HG03469 (cell line): Measurements from ENCODE around the gene STAC.
"Not testable (repeated sequence)": the region's sequence is repeated elsewhere in the genome, so short reads cannot be mapped to it uniquely, and the experiment has no call there.

Source experiments
- ATAC-seq: cut with Tn5 transposase; IDR thresholded peaks from one replicate; pipeline ENCODE4 v1.9.1; 2021; ENCODE audit warnings: mild to moderate bottlenecking, moderate library complexity, moderate number of reproducible peaks; ENCODE audit not compliant: unreplicated experiment

Gene STAC

DNA sequence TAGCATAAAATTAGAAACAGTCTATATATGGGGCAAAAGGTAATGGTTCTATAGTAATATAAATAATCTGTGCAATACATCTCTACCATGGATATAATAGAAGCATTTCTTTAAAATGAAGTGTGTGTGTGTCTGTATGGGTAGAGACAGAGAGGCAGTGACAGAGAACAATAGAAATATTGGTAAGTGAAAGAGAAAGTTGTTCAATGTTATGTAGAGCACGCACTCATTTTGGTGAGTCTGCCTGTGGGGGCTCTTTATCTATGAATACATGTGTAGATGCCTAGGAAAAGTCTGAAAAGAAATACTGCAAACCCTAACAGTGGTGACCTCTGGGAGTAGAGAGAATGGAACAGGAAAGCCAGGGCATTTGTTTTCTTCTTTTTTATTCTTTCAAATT lies 182.6 kb downstream of the STAC start:
- no peak for ATAC-seq

DNA sequence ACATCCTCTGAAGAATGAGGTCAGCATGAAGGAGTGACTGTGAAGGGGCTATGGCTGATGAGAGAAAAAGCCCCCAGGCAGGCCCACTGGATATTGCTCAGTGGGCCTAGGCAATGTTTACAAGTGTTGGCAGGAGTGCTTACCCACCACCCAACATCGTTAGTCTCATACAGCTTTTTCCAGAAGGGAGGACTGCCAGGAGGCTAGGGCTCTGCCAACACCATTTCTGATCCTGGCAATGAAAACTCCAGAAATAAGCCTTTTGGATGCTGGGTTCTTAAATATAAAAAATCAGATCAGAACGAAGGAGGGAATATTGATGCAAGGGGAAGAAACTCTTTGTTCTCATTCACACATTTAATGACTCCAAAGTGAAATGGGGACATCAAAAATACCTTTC lies 194.9 kb downstream of the STAC start:
- no peak for ATAC-seq

GRCh38 chr3:36578418-36578817 lies 198.1 kb downstream of the STAC start:
- not testable (repeated sequence) for ATAC-seq

- no peak for ATAC-seq
These were observed 199.4 kb downstream of the STAC start for GRCh38 chr3:36579746-36580145.

DNA sequence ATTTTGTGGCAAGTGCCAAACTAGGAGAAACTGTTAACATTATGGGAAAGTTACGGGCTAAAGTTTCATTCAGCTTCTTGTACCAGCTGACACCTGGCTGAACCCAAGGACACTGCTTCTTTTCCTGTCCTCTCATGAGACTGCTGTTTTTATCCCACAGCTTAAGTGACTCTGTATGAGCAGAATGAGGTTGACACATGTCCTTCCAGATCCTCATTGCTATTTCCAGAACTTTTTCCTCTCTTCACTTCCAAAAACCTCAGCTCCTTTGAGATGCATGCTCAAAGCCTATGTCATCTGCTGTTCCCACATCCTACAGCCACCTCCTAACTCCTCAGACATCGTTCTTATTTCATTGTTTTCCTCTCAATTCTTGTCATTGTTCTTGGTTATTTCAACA lies 200.4 kb downstream of the STAC start:
- ATAC-seq = no peak

DNA sequence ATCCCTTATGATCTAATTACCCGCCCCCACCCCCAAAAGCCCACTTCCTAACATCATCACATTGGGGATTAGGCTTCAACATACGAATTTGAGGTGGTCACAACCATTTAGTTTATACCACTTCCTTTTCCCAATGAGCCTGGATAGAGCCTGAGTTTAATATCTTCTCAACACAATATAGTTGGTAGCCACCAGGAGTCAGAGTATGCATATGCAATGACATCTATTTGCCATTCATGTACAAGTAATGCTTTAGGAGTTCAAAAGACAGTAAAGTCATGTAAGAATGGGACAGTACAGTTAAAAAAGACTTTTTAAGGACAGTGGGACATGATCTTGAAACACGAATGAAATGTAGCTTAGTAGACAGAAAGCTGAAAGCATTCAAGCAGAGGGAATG lies 211.7 kb downstream of the STAC start:
- ATAC-seq = no peak

- ATAC-seq = no peak
These were observed 215.2 kb downstream of the STAC start for GRCh38 chr3:36595511-36595910.

GRCh38 chr3:36596419-36596818 lies 216.1 kb downstream of the STAC start:
- ATAC-seq = no peak

- no peak for ATAC-seq
These were observed 217.1 kb downstream of the STAC start for GRCh38 chr3:36597422-36597821.
